Glutamatergic neuron (in vitro differentiated cells): ENCODE results near the gene ADAMTS17. TPM values are rescaled to one million over a fixed set of nuclear protein-coding genes. Genes with fewer than 3 reads are reported as not detected.

Experiments
- DNase-seq: peaks from one replicate; pipeline ENCODE4 v3.0.0; 2022
- H3K27ac Mint-ChIP-seq: one replicate; pipeline ENCODE4 v1.8.0; 2020; ENCODE audit warnings: mild to moderate bottlenecking, mixed read lengths, inconsistent platforms; ENCODE audit not compliant: unreplicated experiment
- H3K27me3 Mint-ChIP-seq: one replicate; pipeline ENCODE4 v1.8.0; 2020; ENCODE audit warnings: mild to moderate bottlenecking, moderate library complexity, mixed read lengths, inconsistent platforms; ENCODE audit not compliant: unreplicated experiment
- H3K36me3 Mint-ChIP-seq: one replicate; pipeline ENCODE4 v1.8.0; 2020; ENCODE audit warnings: mild to moderate bottlenecking, mixed read lengths, inconsistent platforms; ENCODE audit not compliant: unreplicated experiment
- H3K4me1 Mint-ChIP-seq: one replicate; pipeline ENCODE4 v1.8.0; 2020; ENCODE audit warnings: mild to moderate bottlenecking, low read depth, mixed read lengths, inconsistent platforms; ENCODE audit not compliant: unreplicated experiment
- H3K4me3 Mint-ChIP-seq: one replicate; pipeline ENCODE4 v1.8.0; 2020; ENCODE audit warnings: mild to moderate bottlenecking, mixed read lengths, inconsistent platforms; ENCODE audit not compliant: unreplicated experiment
- H3K9me3 Mint-ChIP-seq: one replicate; pipeline ENCODE4 v1.8.0; 2020; ENCODE audit warnings: mild to moderate bottlenecking, moderate library complexity, mixed read lengths, inconsistent platforms; ENCODE audit not compliant: unreplicated experiment
- total RNA-seq: library from RNA; stranded (reverse); fragmentation: NEBNext Ultra II Directional; extraction: Animal tissue kit (Norgen Biotek cat#: 25700); gene quantifications from one replicate; pipeline ENCODE4 v1.2.1, GENCODE V29; 2021; ENCODE audit not compliant: unreplicated experiment
- TF ChIP-seq, protein P1 (sequence below): fragments of 200-600 bp; sonication (generic); IDR thresholded peaks from one replicate; pipeline ENCODE4 v1.5.0; 2021; ENCODE audit not compliant: partially characterized antibody, unreplicated experiment

ADAMTS17 gene
- total RNA-seq, 1 donor from 2014 or later: 6.8 TPM

- Mint-ChIP-seq H3K4me3 (no peak overlapping the region), H3K27me3 (peaks cover 5% of the 10 kb centered on the region), H3K9me3 (peaks cover 4% of the 10 kb centered on the region), H3K4me1 (peaks cover 3% of the 10 kb centered on the region), H3K27ac (no peak overlapping the region), H3K36me3 (no peaks in the 10 kb centered on the region)
- TF ChIP-seq, protein P1, sequence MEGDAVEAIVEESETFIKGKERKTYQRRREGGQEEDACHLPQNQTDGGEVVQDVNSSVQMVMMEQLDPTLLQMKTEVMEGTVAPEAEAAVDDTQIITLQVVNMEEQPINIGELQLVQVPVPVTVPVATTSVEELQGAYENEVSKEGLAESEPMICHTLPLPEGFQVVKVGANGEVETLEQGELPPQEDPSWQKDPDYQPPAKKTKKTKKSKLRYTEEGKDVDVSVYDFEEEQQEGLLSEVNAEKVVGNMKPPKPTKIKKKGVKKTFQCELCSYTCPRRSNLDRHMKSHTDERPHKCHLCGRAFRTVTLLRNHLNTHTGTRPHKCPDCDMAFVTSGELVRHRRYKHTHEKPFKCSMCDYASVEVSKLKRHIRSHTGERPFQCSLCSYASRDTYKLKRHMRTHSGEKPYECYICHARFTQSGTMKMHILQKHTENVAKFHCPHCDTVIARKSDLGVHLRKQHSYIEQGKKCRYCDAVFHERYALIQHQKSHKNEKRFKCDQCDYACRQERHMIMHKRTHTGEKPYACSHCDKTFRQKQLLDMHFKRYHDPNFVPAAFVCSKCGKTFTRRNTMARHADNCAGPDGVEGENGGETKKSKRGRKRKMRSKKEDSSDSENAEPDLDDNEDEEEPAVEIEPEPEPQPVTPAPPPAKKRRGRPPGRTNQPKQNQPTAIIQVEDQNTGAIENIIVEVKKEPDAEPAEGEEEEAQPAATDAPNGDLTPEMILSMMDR: no peak
- DNase-seq: no peak
Measured at GRCh38 chr15:100336061-100336460, 5.7 kb downstream of the ADAMTS17 start.

- H3K27me3 Mint-ChIP-seq: peaks cover 5% of the 10 kb centered on the region
- H3K9me3 Mint-ChIP-seq: peaks cover 4% of the 10 kb centered on the region
- TF ChIP-seq, protein P1: no peak
- peaks cover 3% of the 10 kb centered on the region for H3K4me1 Mint-ChIP-seq
- DNase-seq: no peak
- H3K4me3 Mint-ChIP-seq: no peak overlapping the region
- no peak overlapping the region for H3K27ac Mint-ChIP-seq
- H3K36me3 Mint-ChIP-seq: no peaks in the 10 kb centered on the region
Measured at GRCh38 chr15:100335335-100335999, 6.3 kb downstream of the ADAMTS17 start.

GRCh38 chr15:100334905-100335304, 6.9 kb downstream of the ADAMTS17 start:
- no peak overlapping the region for H3K27ac Mint-ChIP-seq
- no peak for DNase-seq

GRCh38 chr15:100334456-100334855, 7.3 kb downstream of the ADAMTS17 start:
- no peak overlapping the region for H3K4me3 Mint-ChIP-seq
- no peaks in the 10 kb centered on the region for H3K4me1 Mint-ChIP-seq
- H3K9me3 Mint-ChIP-seq: peaks cover 3% of the 10 kb centered on the region
- H3K27ac Mint-ChIP-seq: no peak overlapping the region
- H3K36me3 Mint-ChIP-seq: no peaks in the 10 kb centered on the region
- TF ChIP-seq, protein P1: no peak
- DNase-seq: no peak
- peaks cover 5% of the 10 kb centered on the region for H3K27me3 Mint-ChIP-seq

More at GRCh38 chr15:100334905-100335304, 6.9 kb downstream of the ADAMTS17 start:
- peaks cover 3% of the 10 kb centered on the region for H3K4me1 Mint-ChIP-seq
- TF ChIP-seq, protein P1: no peak
- H3K4me3 Mint-ChIP-seq: no peak overlapping the region
- H3K9me3 Mint-ChIP-seq: peaks cover 3% of the 10 kb centered on the region
- H3K27me3 Mint-ChIP-seq: peaks cover 5% of the 10 kb centered on the region
- H3K36me3 Mint-ChIP-seq: no peaks in the 10 kb centered on the region

DNA sequence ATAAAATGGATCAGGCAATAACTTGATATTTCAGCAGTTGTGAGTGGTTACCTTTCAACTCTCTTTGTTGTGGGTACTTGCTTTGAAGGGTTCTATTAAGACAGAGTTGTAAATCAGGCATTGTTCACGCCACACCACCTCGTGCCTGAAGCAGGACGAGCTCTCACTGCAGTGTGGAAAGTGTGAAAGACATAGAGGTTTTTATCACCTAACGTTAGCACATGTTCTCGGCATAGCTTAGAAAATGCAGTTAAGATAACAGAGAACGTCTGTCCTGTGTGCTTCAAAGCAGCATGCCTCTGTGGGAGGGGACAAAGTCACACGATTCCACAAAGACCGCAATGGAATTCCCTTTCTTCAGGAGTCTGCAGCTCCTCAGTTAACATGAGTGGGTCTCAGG, 7.8 kb downstream of the ADAMTS17 start:
- Mint-ChIP-seq H3K4me1 (no peaks in the 10 kb centered on the region), H3K27me3 (peaks cover 5% of the 10 kb centered on the region)

More for the DNA sequence above, 7.8 kb downstream of the ADAMTS17 start:
- no peak for DNase-seq
- peaks cover 1% of the 10 kb centered on the region for H3K9me3 Mint-ChIP-seq
- no peak overlapping the region for H3K4me3 Mint-ChIP-seq
- H3K27ac Mint-ChIP-seq: no peak overlapping the region
- no peaks in the 10 kb centered on the region for H3K36me3 Mint-ChIP-seq
- TF ChIP-seq, protein P1: no peak
